Activated naive CD4-positive, alpha-beta T cell treated with anti-CD3 and anti-CD28 coated beads, Interleukin-2, amount 10 ng/mL, durations not matched to agents 7 days and 5 days (primary cell): ENCODE measurements around the gene C12orf60.

ENCODE experiments used
- CTCF ChIA-PET: fragments of 350-600 bp; sonication (Branson Sonifier 250); formaldehyde crosslinking; loops from one replicate; lab custom pipeline; 2021; ENCODE audit warnings: antibody characterized with exemption; lab: Charles Lee
- DNase-seq: peaks from one replicate; pipeline ENCODE4 v3.0.0-alpha.2; 2020
- H3K27ac Mint-ChIP-seq: one replicate; pipeline ENCODE4 v1.8.0; 2021; ENCODE audit warnings: mild to moderate bottlenecking, moderate library complexity, mixed read lengths
- H3K27me3 Mint-ChIP-seq: one replicate; pipeline ENCODE4 v1.8.0; 2021; ENCODE audit warnings: mild to moderate bottlenecking, mixed read lengths
- H3K36me3 Mint-ChIP-seq: one replicate; pipeline ENCODE4 v1.8.0; 2021; ENCODE audit warnings: mixed read lengths
- H3K4me1 Mint-ChIP-seq: one replicate; pipeline ENCODE4 v1.8.0; 2021; ENCODE audit warnings: mixed read lengths
- H3K4me3 Mint-ChIP-seq: one replicate; pipeline ENCODE4 v1.8.0; 2021; ENCODE audit warnings: mild to moderate bottlenecking, moderate library complexity, mixed read lengths
- H3K9me3 Mint-ChIP-seq: one replicate; pipeline ENCODE4 v1.8.0; 2021; ENCODE audit warnings: mixed read lengths

Gene C12orf60

DNA sequence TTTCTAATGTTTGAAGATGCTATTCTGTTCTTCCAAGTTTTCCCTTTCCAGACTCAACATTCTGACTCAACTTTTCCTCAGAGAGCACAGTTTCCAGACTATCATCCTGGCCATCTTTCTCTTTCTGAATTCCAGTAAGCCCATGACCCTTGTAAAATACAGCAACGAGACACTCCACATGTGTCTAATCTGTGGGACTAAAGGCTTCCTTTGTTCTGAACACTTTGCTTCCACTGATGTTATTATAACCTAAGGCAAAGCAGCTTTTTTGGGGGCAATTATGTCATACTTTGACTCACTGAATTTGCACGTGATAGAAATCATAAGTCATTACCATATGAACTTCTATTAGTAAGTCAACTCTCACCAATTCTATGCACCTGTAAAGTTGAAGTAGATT, 46.2 kb downstream of the C12orf60 start:
- no peak for DNase-seq
- H3K27ac Mint-ChIP-seq, result no peak overlapping the region
- H3K4me1 Mint-ChIP-seq, result peaks cover 2% of the 10 kb centered on the region
- no peaks in the 10 kb centered on the region for H3K27me3 Mint-ChIP-seq
- no peak overlapping the region for H3K4me3 Mint-ChIP-seq
- CTCF ChIA-PET, result interaction anchor here (11.1 kb wide), 1 partner anchor 144 kb away, joined by 106 read pairs; no protein-coding TSS in a partner anchor
- no peaks in the 10 kb centered on the region for H3K9me3 Mint-ChIP-seq
- no peaks in the 10 kb centered on the region for H3K36me3 Mint-ChIP-seq

DNA sequence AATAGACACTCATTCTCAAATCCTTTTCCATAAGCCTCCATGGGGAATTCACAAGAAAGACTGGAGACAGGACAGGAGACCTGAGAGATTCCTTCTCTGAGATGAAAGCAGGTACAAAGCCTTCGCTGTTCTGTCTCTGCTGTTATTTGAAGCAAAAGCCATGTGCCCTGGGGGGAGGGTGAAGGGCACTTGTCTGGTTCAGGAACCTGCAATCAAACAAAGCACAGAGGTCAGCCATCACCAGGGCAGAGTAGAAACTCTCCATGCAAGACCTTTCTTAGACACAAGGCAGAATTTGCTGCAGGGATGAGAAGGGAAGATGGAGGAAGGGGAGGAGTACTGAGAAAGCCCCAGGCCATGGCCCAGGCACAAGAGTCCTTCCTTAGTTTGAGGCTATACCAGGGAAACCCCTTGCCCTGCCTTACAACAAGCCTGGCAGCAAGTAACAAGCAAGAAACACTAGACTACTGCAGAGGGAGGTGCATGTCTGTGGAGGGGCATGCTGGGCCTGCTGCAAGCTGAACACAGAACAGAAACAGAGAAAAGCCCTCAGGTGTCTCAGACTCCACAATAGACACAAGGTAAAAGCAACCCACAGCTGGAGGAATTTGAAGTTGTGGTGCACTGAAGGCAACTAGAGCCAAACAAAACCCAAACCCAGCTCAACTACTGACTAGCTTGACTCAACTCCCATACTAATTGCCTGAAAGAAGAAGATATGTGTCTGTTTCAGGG, 47.6 kb downstream of the C12orf60 start:
- H3K36me3 Mint-ChIP-seq, result no peaks in the 10 kb centered on the region
- CTCF ChIA-PET, result interaction anchor here (11.1 kb wide), 1 partner anchor 143 kb away, joined by 106 read pairs; no protein-coding TSS in a partner anchor

DNA sequence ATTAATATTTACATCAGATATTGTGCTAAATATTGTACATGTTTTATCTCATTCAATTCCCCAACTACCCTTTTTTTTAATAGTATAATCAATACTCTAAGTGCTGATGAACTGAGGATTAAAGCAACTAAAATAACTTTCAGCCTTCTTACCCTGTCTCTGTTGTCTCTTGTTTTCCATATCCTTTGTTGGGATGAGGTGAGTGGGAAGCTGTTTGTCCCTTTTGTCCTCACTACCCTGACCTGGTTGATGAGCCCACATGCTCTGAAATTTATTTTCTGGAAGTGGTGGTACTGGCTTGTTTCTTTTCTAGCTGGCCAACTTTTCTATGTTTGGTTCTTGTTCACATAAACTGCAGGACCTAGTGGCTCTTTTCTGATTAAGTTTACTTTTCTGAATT, 49.4 kb downstream of the C12orf60 start:
- DNase-seq, result no peak
- no peak overlapping the region for H3K27ac Mint-ChIP-seq
- no peaks in the 10 kb centered on the region for H3K4me1 Mint-ChIP-seq
- CTCF ChIA-PET, result interaction anchor here (1.0 to 11.1 kb wide), 4 partner anchors 15 to 158 kb away, joined by 3 to 106 read pairs (median 4); no protein-coding TSS in a partner anchor
- H3K4me3 Mint-ChIP-seq, result no peak overlapping the region
- no peaks in the 10 kb centered on the region for H3K36me3 Mint-ChIP-seq
- H3K9me3 Mint-ChIP-seq, result no peaks in the 10 kb centered on the region
- no peaks in the 10 kb centered on the region for H3K27me3 Mint-ChIP-seq

More for the DNA sequence above, 47.6 kb downstream of the C12orf60 start:
- Mint-ChIP-seq H3K4me3 (no peak overlapping the region), H3K4me1 (no peaks in the 10 kb centered on the region), H3K27me3 (no peaks in the 10 kb centered on the region), H3K27ac (no peak overlapping the region), H3K9me3 (no peaks in the 10 kb centered on the region)
- no peak for DNase-seq

DNA sequence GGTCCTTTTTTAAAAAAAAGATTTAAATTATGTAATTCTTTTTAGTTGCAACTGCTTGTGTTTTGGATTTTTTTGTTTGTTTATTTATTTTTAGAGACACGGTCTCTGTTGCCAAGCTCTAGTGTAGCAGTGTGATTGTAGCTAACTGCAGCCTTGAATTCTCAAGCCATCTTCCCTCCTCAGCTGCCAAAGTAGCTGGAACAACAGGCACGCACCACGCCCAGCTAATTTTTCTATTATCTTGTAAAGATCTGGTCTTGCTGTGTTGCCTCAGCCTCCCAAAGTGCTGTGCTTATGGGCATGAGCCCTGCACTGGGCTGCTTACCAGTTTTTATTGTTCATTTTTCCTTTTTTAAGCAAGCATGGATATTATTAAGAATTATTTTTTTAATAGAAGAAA, 50.5 kb downstream of the C12orf60 start:
- H3K9me3 Mint-ChIP-seq, result no peaks in the 10 kb centered on the region
- CTCF ChIA-PET, result interaction anchor here (1.4 kb wide), 1 partner anchor 16 kb away, joined by 3 read pairs; no protein-coding TSS in a partner anchor
- no peaks in the 10 kb centered on the region for H3K27me3 Mint-ChIP-seq
- no peaks in the 10 kb centered on the region for H3K4me1 Mint-ChIP-seq
- no peak overlapping the region for H3K4me3 Mint-ChIP-seq
- no peak overlapping the region for H3K27ac Mint-ChIP-seq
- DNase-seq, result no peak
- no peaks in the 10 kb centered on the region for H3K36me3 Mint-ChIP-seq

DNA sequence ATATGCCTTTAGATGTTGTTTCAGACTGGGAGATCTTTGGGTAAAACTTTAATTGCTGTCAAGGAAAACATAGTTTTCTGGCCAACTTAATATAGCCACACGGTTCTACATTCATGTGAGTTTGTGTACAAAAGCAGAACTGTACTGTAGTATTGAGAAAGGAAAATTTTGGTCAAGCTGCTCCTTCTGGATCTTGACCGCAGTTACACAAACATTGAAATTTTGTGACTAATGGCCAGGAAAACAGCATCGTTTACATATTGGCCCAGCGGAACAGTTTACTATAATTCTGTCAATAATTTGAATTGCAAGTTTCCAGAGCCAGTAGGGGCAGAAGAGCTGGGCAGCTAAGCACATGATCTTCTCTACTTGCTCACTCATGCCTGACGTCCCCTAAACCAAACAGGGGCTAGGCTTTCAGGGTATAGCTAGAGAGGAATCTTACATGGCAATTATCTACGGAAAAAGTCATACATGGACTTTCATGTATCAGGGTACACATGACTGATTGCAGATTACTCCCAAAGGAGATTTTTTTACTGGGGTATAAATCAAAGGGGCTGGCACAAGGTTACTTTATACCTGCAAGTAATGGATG, 51.2 kb downstream of the C12orf60 start:
- peaks cover 6% of the 10 kb centered on the region for H3K9me3 Mint-ChIP-seq
- no peak overlapping the region for H3K27ac Mint-ChIP-seq
- no peaks in the 10 kb centered on the region for H3K27me3 Mint-ChIP-seq
- H3K36me3 Mint-ChIP-seq, result no peaks in the 10 kb centered on the region
- CTCF ChIA-PET, result no interaction called here
- DNase-seq, result no peak
- no peak overlapping the region for H3K4me3 Mint-ChIP-seq
- H3K4me1 Mint-ChIP-seq, result no peaks in the 10 kb centered on the region

DNA sequence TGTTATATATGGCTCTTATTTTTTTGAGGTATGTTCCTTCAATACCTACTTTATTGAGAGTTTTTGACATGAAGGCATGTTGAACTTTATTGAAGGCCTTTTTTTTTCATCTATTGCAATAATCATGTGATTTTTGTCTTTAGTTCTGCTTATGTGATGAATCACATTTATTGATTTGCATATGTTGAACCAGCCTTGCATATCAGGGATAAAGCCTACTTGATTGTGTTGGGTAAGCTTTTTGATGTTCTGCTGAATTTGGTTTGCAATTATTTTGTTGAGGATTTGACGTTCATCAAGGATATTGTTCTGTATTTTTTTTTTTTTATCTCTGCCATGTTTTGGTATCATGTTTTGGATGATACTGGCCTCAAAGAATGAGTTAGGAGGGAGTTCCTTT, 55.0 kb downstream of the C12orf60 start:
- Mint-ChIP-seq H3K4me3 (no peak overlapping the region), H3K27ac (no peak overlapping the region), H3K9me3 (peaks cover 19% of the 10 kb centered on the region), H3K27me3 (no peaks in the 10 kb centered on the region), H3K36me3 (peaks cover 3% of the 10 kb centered on the region), H3K4me1 (no peaks in the 10 kb centered on the region)
- CTCF ChIA-PET, result no interaction called here
- DNase-seq, result no peak

DNA sequence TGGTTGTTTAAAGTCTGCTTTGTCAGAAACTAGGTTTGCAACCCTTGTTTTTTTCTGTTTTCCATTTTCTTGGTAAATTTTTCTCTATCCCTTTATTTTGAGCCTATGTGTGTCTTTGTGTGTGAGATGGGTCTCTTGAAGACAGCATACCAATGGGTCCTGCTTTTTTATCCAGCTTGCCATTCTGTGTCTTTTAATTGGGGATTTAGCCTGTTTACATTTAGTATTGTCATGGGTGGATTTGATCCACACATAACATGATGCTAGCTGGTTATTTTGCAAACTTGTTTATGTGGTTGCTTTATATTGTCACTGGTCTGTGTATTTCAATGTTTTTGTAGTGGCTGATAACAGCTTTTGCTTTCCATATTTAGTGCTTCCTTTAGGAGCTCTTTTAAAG, 57.0 kb downstream of the C12orf60 start:
- Mint-ChIP-seq H3K36me3 (peaks cover 3% of the 10 kb centered on the region), H3K9me3 (peaks cover 19% of the 10 kb centered on the region), H3K4me3 (no peak overlapping the region), H3K27ac (no peak overlapping the region), H3K4me1 (no peaks in the 10 kb centered on the region), H3K27me3 (no peaks in the 10 kb centered on the region)
- DNase-seq, result no peak
- CTCF ChIA-PET, result no interaction called here

DNA sequence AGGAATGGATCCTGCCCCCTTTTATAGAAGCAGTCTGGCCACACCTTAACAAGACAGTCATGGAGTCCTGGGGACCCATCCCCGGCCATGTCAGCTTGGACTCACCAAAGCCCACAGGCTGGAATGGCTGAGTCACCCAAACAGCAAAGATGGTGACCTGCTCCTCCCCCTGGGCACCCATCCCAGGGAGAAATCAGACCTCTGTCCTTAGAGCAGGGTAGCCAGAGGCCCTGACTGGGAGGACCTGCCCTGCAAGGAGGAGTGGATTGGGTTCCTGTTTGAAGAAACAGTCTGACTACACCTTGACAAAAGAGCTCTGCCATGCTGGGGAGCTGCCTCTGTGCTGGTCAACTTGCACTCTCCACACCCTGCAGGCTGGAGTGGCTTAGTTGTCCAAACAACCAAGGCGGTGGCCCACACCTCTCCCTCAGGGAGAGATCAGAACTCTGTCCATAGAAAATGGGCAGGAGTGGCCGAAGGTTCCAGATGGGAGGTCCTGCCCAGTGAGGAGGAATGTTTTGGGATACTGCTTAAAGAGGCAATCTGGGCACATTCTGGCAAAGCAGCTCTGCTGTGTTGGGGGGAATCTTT, 65.5 kb downstream of the C12orf60 start:
- no peak overlapping the region for H3K4me3 Mint-ChIP-seq
- H3K27me3 Mint-ChIP-seq, result no peaks in the 10 kb centered on the region
- no peak overlapping the region for H3K27ac Mint-ChIP-seq
- CTCF ChIA-PET, result no interaction called here
- peaks cover 12% of the 10 kb centered on the region for H3K9me3 Mint-ChIP-seq
- DNase-seq, result no peak
- no peaks in the 10 kb centered on the region for H3K4me1 Mint-ChIP-seq
- no peaks in the 10 kb centered on the region for H3K36me3 Mint-ChIP-seq

DNA sequence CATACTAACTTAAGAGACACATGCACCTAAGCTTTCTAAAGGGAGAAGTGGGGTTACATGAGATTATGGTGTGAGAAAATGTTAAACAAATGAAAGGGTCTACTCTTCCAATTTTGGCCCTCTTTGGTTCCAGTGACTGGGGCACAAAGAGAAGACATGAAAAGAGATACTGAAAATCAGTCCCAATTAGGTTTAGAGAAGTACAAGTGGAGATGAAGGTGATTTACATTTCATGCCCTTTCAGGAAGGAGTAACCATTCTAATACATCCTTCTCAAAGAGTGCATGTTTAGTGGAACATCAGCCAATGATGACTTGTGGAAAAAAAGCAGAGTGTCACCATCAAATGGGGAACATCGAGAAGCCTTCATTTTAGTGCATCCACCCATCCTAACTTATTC, 67.8 kb downstream of the C12orf60 start:
- Mint-ChIP-seq H3K36me3 (no peaks in the 10 kb centered on the region), H3K9me3 (peaks cover 8% of the 10 kb centered on the region), H3K4me3 (no peak overlapping the region), H3K27me3 (no peaks in the 10 kb centered on the region), H3K4me1 (no peaks in the 10 kb centered on the region), H3K27ac (no peak overlapping the region)
- CTCF ChIA-PET, result no interaction called here
- no peak for DNase-seq

DNA sequence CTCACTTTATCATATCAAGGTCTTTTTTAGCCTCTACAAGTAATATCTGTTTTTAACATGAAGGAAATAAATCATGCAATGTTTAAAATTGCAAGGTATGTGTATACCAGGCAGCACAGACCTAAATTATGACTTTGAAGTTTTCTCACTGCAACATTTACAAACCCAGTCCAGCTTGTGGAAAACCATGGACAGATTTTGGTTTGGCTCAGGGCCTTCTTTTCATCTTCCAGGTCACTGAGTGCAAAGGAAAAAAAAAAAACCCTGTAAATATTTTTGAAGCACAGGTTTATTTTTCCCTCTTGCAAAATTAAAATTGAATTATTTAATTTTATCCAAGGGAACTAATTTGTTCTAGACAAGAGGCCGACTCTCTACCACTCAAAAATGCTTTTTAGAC, 68.4 kb downstream of the C12orf60 start:
- H3K36me3 Mint-ChIP-seq, result no peaks in the 10 kb centered on the region
- no peak for DNase-seq
- H3K4me3 Mint-ChIP-seq, result no peak overlapping the region
- H3K9me3 Mint-ChIP-seq, result peaks cover 8% of the 10 kb centered on the region
- CTCF ChIA-PET, result no interaction called here
- H3K4me1 Mint-ChIP-seq, result no peaks in the 10 kb centered on the region
- no peak overlapping the region for H3K27ac Mint-ChIP-seq
- no peaks in the 10 kb centered on the region for H3K27me3 Mint-ChIP-seq

DNA sequence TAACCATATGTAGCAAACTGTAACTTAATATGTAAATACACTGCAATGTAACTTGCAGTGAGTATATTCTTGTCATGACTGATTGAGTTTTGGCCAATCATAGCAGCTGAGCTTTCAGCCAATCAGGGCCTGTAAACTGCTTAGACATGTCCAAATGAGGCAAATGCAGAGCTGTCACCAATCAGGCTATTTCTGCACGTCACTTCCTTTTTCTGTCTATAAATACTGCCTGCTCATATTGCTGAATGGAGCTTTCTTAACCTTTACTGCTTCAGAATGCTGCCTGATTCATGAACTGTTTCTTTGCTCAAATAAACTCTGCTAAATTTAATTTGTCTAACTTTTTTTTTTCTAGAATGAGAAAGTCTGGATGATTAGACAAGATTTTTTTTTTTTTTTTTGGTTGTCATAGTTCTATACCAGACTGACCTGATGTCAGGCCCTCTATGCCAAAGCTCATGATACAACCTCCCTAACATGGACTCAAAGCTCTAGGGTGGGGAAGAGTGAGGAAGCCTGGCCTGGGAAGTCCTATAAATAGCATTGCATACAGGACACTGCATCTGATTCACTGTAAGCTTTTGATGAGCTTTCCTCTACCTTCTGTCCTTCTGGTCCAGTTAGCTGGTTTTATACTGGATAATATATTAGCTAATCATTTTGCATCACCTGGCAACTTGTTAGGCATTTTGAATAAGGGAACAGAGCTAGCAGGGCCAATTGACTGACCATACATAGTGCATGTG, 70.1 kb downstream of the C12orf60 start:
- no peaks in the 10 kb centered on the region for H3K27me3 Mint-ChIP-seq
- H3K36me3 Mint-ChIP-seq, result no peaks in the 10 kb centered on the region
- H3K27ac Mint-ChIP-seq, result no peak overlapping the region
- no peaks in the 10 kb centered on the region for H3K9me3 Mint-ChIP-seq
- H3K4me3 Mint-ChIP-seq, result no peak overlapping the region
- no peaks in the 10 kb centered on the region for H3K4me1 Mint-ChIP-seq
- DNase-seq, result no peak
- CTCF ChIA-PET, result interaction anchor here (0.7 to 1.3 kb wide), 3 partner anchors 30 to 1200 kb away, joined by 3 read pairs; no protein-coding TSS in a partner anchor
